Ammon's horn (tissue), 1 donor: ENCODE data around the gene MRPS34.

ENCODE experiments used
- DNase-seq: peaks from one replicate; pipeline ENCODE4 v3.0.0-alpha.2; 2016; ENCODE audit warnings: low spot score

Gene MRPS34

GRCh38 chr16:1781254-1781653, 8.3 kb upstream of the MRPS34 start:
- no peak for DNase-seq

GRCh38 chr16:1780677-1781072, 7.7 kb upstream of the MRPS34 start:
- no peak for DNase-seq

GRCh38 chr16:1779741-1780676, 7.1 kb upstream of the MRPS34 start:
- DNase-seq, result no peak

GRCh38 chr16:1779234-1779701, 6.3 kb upstream of the MRPS34 start:
- DNase-seq, result no peak

- no peak for DNase-seq
Observed at GRCh38 chr16:1778200-1779179, 5.6 kb upstream of the MRPS34 start.

- no peak for DNase-seq
Observed at GRCh38 chr16:1777375-1778199, 4.7 kb upstream of the MRPS34 start.

- no peak for DNase-seq
Observed at GRCh38 chr16:1776991-1777374, 4.0 kb upstream of the MRPS34 start.

GRCh38 chr16:1776672-1776955, 3.7 kb upstream of the MRPS34 start:
- DNase-seq, result no peak

- no peak for DNase-seq
Observed at GRCh38 chr16:1775846-1776671, 3.1 kb upstream of the MRPS34 start.

- DNase-seq, result no peak
Observed at GRCh38 chr16:1775006-1775845, 2.3 kb upstream of the MRPS34 start.

- DNase-seq, result no peak
Observed at GRCh38 chr16:1774448-1774780, 1.5 kb upstream of the MRPS34 start.

GRCh38 chr16:1773703-1774447, 941 bp upstream of the MRPS34 start:
- peak; percentile 56 for DNase-seq

GRCh38 chr16:1772362-1772907, 499 bp downstream of the MRPS34 start, which contains the start of gene EME2:
EME2 (plus strand) TSS chr16:1772810; CDS start chr16:1773228, 418 bp downstream.
- no peak for DNase-seq

- DNase-seq, result no peak
Observed at GRCh38 chr16:1771864-1772361, 1.0 kb downstream of the MRPS34 start.

GRCh38 chr16:1771188-1771863, 1.6 kb downstream of the MRPS34 start, which contains the start of gene NME3:
NME3 (minus strand) TSS chr16:1771543; CDS start chr16:1771534, 9 bp downstream.
- peak; percentile 76 for DNase-seq

- DNase-seq, result peak; percentile 48
Observed at GRCh38 chr16:1770328-1771187, 2.4 kb downstream of the MRPS34 start.
